H1 (cell line): Measurements from ENCODE around the gene SNX25. TPM values are rescaled to one million over a fixed set of nuclear protein-coding genes. Genes with fewer than 3 reads are reported as not detected.

ENCODE experiments used
- CTCF ChIA-PET: fragments of 300-600 bp; sonication (Branson Sonifier 250); formaldehyde crosslinking; loops from one replicate; lab custom pipeline; 2021; ENCODE audit not compliant: partially characterized antibody; lab: Charles Lee
- POLR2A ChIA-PET: fragments of 300-600 bp; sonication (Branson Sonifier 250); formaldehyde crosslinking; loops from one replicate; lab custom pipeline; 2021; ENCODE audit warnings: inconsistent platforms; ENCODE audit not compliant: partially characterized antibody; lab: Charles Lee
- DNase-seq, 2 experiments: peaks; one replicate each; pipeline versions ENCODE4 v3.0.0 to v3.0.0-alpha.2; 2010 to 2022; ENCODE audit warnings: low spot score in 2 of 2, low read depth in 1 of 2, mixed read lengths in 1 of 2
- FAIRE-seq: peaks from 2 replicates; lab custom pipeline; 2011; peaks lifted over from hg19 to GRCh38; lab: Jason Lieb, UNC
- H2AFZ ChIP-seq: 2 replicates; pipeline ENCODE4 v1.8.1; 2012; ENCODE audit warnings: low read length, inconsistent platforms
- H2AK5ac ChIP-seq: 2 replicates; pipeline ENCODE4 v1.6.1; 2013; ENCODE audit warnings: low read depth, low read length
- H2BK120ac ChIP-seq: replicated peaks from 2 replicates; pipeline ENCODE3; 2013; ENCODE audit warnings: low read depth, low read length, inconsistent platforms
- H2BK12ac ChIP-seq: 2 replicates; pipeline ENCODE4 v1.6.1; 2013; ENCODE audit warnings: low read depth, low read length
- H2BK15ac ChIP-seq: 2 replicates; pipeline ENCODE4 v1.6.1; 2013; ENCODE audit warnings: low read length
- H2BK20ac ChIP-seq: 2 replicates; pipeline ENCODE4 v1.6.1; 2013; ENCODE audit warnings: low read length
- H2BK5ac ChIP-seq: 2 replicates; pipeline ENCODE4 v1.6.1; 2013; ENCODE audit warnings: low read depth, low read length
- H3K14ac ChIP-seq: 2 replicates; pipeline ENCODE4 v1.6.1; 2013; ENCODE audit warnings: inconsistent platforms; ENCODE audit not compliant: insufficient read length
- H3K18ac ChIP-seq: 2 replicates; pipeline ENCODE4 v1.6.1; 2013; ENCODE audit warnings: low read length; ENCODE audit errors: extremely low read depth
- H3K23ac ChIP-seq: 2 replicates; pipeline ENCODE4 v1.6.1; 2013; ENCODE audit warnings: inconsistent platforms; ENCODE audit not compliant: insufficient read length
- H3K23me2 ChIP-seq: 2 replicates; pipeline ENCODE4 v1.6.1; 2013; ENCODE audit warnings: low read depth, low read length
- H3K27ac ChIP-seq: 2 replicates; pipeline ENCODE4 v1.6.1; 2011; ENCODE audit warnings: low read depth, low read length, inconsistent platforms
- H3K27me3 ChIP-seq, 4 experiments: replicated peaks in 1 of 4; 1 replicate in 1 of 4; 2 replicates in 3 of 4; pipeline versions ENCODE4 v1.6.1 to v1.8.1; 2011 to 2013; ENCODE audit warnings: low read length in 3 of 4, mild to moderate bottlenecking in 3 of 4, inconsistent platforms in 2 of 4, mixed read lengths in 2 of 4, moderate library complexity in 1 of 4; ENCODE audit not compliant: control insufficient read depth in 3 of 4, insufficient read depth in 3 of 4; ENCODE audit errors: extremely low read depth in 1 of 4
- H3K36me3 ChIP-seq, 4 experiments: 2 replicates each; pipeline versions ENCODE4 v1.6.1 to v1.8.1; 2011 to 2013; ENCODE audit warnings: mild to moderate bottlenecking in 4 of 4, low read length in 3 of 4, moderate library complexity in 2 of 4, control low read depth in 1 of 4, inconsistent platforms in 1 of 4; ENCODE audit not compliant: insufficient read depth in 4 of 4, control insufficient read depth in 2 of 4
- H3K4ac ChIP-seq: replicated peaks from 2 replicates; pipeline ENCODE3; 2013; ENCODE audit warnings: low read length, low read depth, mixed read lengths, inconsistent platforms; ENCODE audit not compliant: insufficient read length
- H3K4me1 ChIP-seq, 4 experiments: replicated peaks in 1 of 4; 1 replicate in 1 of 4; 2 replicates in 3 of 4; pipeline versions ENCODE4 v1.6.1 to v1.8.1; 2011 to 2013; ENCODE audit warnings: low read length in 3 of 4, inconsistent platforms in 2 of 4, mixed read lengths in 1 of 4; ENCODE audit not compliant: insufficient read depth in 4 of 4, control insufficient read depth in 3 of 4
- H3K4me2 ChIP-seq, 2 experiments: 2 replicates each; pipeline versions ENCODE4 v1.6.1 to v1.8.1; 2011 to 2013; ENCODE audit warnings: low read depth in 2 of 2, low read length in 2 of 2, control low read depth in 1 of 2, inconsistent platforms in 1 of 2, mild to moderate bottlenecking in 1 of 2; ENCODE audit not compliant: insufficient read depth in 1 of 2
- H3K4me3 ChIP-seq, 4 experiments: fragments of 200-600, 300-600 bp in 1 of 4; sonication (generic), shearing (Covaris generic), sonication (Bioruptor Twin) in 1 of 4; 2 replicates each; pipeline versions ENCODE4 v1.5.1 to v1.8.1; 2011 to 2016; ENCODE audit warnings: low read length in 4 of 4, low read depth in 3 of 4, control low read depth in 2 of 4, inconsistent platforms in 2 of 4, mild to moderate bottlenecking in 2 of 4, mixed read lengths in 1 of 4, moderate library complexity in 1 of 4; ENCODE audit not compliant: insufficient read depth in 2 of 4; ENCODE audit errors: extremely low read depth in 1 of 4
- H3K56ac ChIP-seq: replicated peaks from 2 replicates; pipeline ENCODE3; 2013; ENCODE audit warnings: low read depth, mild to moderate bottlenecking, mixed read lengths, low read length, inconsistent platforms; ENCODE audit not compliant: insufficient read length
- H3K79me1 ChIP-seq: 2 replicates; pipeline ENCODE4 v1.6.1; 2013; ENCODE audit warnings: low read depth, low read length, control low read depth
- H3K79me2 ChIP-seq, 2 experiments: 2 replicates each; pipeline versions ENCODE4 v1.6.1 to v1.8.1; 2012 to 2013; ENCODE audit warnings: low read length in 2 of 2, mild to moderate bottlenecking in 2 of 2, inconsistent platforms in 1 of 2; ENCODE audit not compliant: insufficient read depth in 2 of 2, control insufficient read depth in 1 of 2
- H3K9ac ChIP-seq, 4 experiments: replicated peaks in 1 of 4; 1 replicate in 1 of 4; 2 replicates in 3 of 4; pipeline versions ENCODE4 v1.6.1 to v1.8.1; 2011 to 2013; ENCODE audit warnings: low read depth in 3 of 4, low read length in 3 of 4, control low read depth in 2 of 4, mild to moderate bottlenecking in 2 of 4, moderate library complexity in 2 of 4, inconsistent platforms in 1 of 4; ENCODE audit errors: extremely low read depth in 1 of 4
- H3K9me3 ChIP-seq, 2 experiments: 2 replicates each; pipeline versions ENCODE4 v1.6.1 to v1.8.1; 2012 to 2013; ENCODE audit warnings: mild to moderate bottlenecking in 2 of 2, moderate library complexity in 2 of 2, control low read depth in 1 of 2, inconsistent platforms in 1 of 2, low read depth in 1 of 2, low read length in 1 of 2, mixed read lengths in 1 of 2; ENCODE audit not compliant: insufficient read depth in 2 of 2
- H4K20me1 ChIP-seq, 2 experiments: replicated peaks in 1 of 2; 2 replicates each; pipeline versions ENCODE3 to v1.8.1; 2011 to 2013; ENCODE audit warnings: inconsistent platforms in 2 of 2, low read length in 2 of 2, mild to moderate bottlenecking in 1 of 2; ENCODE audit not compliant: insufficient read depth in 2 of 2, control insufficient read depth in 1 of 2
- H4K5ac ChIP-seq: 2 replicates; pipeline ENCODE4 v1.6.1; 2013; ENCODE audit warnings: low read length, low read depth, mixed read lengths, inconsistent platforms; ENCODE audit not compliant: insufficient read length
- H4K8ac ChIP-seq: 2 replicates; pipeline ENCODE4 v1.8.0; 2013; ENCODE audit warnings: mild to moderate bottlenecking, moderate library complexity, low read length, inconsistent platforms; ENCODE audit not compliant: insufficient read depth; ENCODE audit errors: extremely low read depth
- H4K91ac ChIP-seq: replicated peaks from 2 replicates; pipeline ENCODE3; 2013; ENCODE audit warnings: low read length, mixed read lengths, inconsistent platforms; ENCODE audit not compliant: insufficient read length
- EGR1 ChIP-seq: IDR thresholded peaks from 2 replicates; pipeline ENCODE4 v1.6.1; 2011; ENCODE audit warnings: low read depth, low read length, borderline replicate concordance
- EZH2 ChIP-seq: fragments of 200-600 bp; sonication (generic); IDR thresholded peaks from 2 replicates; pipeline ENCODE4 v1.7.1; 2012; ENCODE audit warnings: low read depth, mild to moderate bottlenecking, moderate library complexity, low read length, inconsistent platforms; ENCODE audit not compliant: severe bottlenecking
- FOSL1 ChIP-seq: IDR thresholded peaks from 2 replicates; pipeline ENCODE4 v1.6.1; 2011; ENCODE audit warnings: mild to moderate bottlenecking, low read depth, low read length, moderate library complexity; ENCODE audit not compliant: insufficient read depth
- HDAC2 ChIP-seq, 2 experiments: fragments of 300-600 bp in 1 of 2; sonication (generic) in 1 of 2; IDR thresholded peaks; 2 replicates each; pipeline ENCODE4 v1.6.1; 2011 to 2012; ENCODE audit warnings: low read depth in 2 of 2, low read length in 2 of 2, mild to moderate bottlenecking in 2 of 2, moderate library complexity in 2 of 2, borderline replicate concordance in 1 of 2, inconsistent platforms in 1 of 2
- RAD21 ChIP-seq, 2 experiments: IDR thresholded peaks in 1 of 2; conservative IDR thresholded peaks in 1 of 2; 2 replicates each; pipeline ENCODE4 v1.6.1; 2011; ENCODE audit warnings: low read depth in 2 of 2, low read length in 2 of 2, improper control_type of control experiment in 1 of 2, inconsistent platforms in 1 of 2, mild to moderate bottlenecking in 1 of 2, moderate library complexity in 1 of 2
- WGBS, 2 experiments: shearing (Covaris generic) in 1 of 2; methylation state at CpG; one replicate each; pipeline versions ENCODE4 v1.1.6 to v1.1.7; 2013 to 2015; ENCODE audit warnings: low lambda C conversion rate in 2 of 2, mixed read lengths in 2 of 2, inconsistent platforms in 1 of 2, low coverage in 1 of 2, missing lambda C conversion rate in 1 of 2; ENCODE audit not compliant: insufficient replicate concordance in 2 of 2, insufficient coverage in 1 of 2, insufficient read length in 1 of 2; ENCODE audit errors: extremely low coverage in 1 of 2, missing lambda C conversion rate in 1 of 2; 5-methylcytosine and 5-hydroxymethylcytosine counted together
- polyA plus RNA-seq, 7 experiments: library from polyadenylated mRNA; depleted of rRNA in 3 of 7; stranded (reverse) in 5 of 7; unstranded in 2 of 7; fragments of >200 nt in 5 of 7; fragments of 200-250 nt in 2 of 7; gene quantifications; 1 replicate in 5 of 7; 2 replicates in 1 of 7; 4 replicates in 1 of 7; pipeline versions ENCODE4 v1.2.1 to v1.2.3, GENCODE V29; 2011 to 2013; ENCODE audit warnings: missing spikeins in 2 of 7, mixed read lengths in 2 of 7
- total RNA-seq: library from RNA; stranded (reverse); fragmentation: NEBNext Ultra II Directional; extraction: Animal tissue kit (Norgen Biotek cat#: 25700); gene quantifications from 2 replicates; pipeline ENCODE4 v1.2.1, GENCODE V29; 2021
- TF ChIP-seq, protein P1 (sequence below): IDR thresholded peaks from 2 replicates; pipeline ENCODE4 v1.6.1; 2012; ENCODE audit warnings: low read length, inconsistent platforms

Gene SNX25
- total and polyA plus RNA-seq, 2 of the 8 experiments (the other 6 are each of a cell fraction or from before 2014, with no cell fraction given), result 5.4 to 19.9 TPM

DNA sequence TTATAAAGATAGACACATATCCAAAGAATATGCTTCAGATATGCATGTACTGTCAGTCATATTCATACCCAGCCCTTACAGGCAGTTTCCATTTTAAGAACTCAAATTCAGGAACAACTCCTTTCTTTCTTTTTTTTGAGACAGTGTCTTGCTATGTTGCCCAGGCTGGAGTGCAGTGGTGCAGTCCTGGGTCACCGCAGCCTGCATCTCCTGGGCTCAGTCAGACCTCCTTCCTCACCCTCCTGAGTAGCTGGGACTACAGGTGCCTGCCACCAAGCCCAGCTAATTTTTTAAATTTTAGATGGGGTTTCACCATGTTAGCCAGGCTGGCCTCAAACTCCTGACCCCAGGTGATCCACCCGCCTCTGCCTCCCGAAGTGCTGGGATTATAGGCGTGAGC is 34.5 kb downstream of the SNX25 start:
- H3K27ac ChIP-seq, result no peak overlapping the region
- H3K4me2 ChIP-seq, result no peak overlapping the region
- no peaks in the 10 kb centered on the region for H3K4me1 ChIP-seq
- POLR2A ChIA-PET, result no interaction called here
- no peak overlapping the region for H2BK20ac ChIP-seq
- no peak overlapping the region for H3K9ac ChIP-seq
- H4K5ac ChIP-seq, result no peak overlapping the region
- no peaks in the 10 kb centered on the region for H4K20me1 ChIP-seq
- H3K79me1 ChIP-seq, result no peaks in the 10 kb centered on the region; the same call in 1 of the 2 replicates
- H4K91ac ChIP-seq, result no peak overlapping the region
- no peak overlapping the region for H3K14ac ChIP-seq
- H3K27me3 ChIP-seq, result no peaks in the 10 kb centered on the region
- H3K23me2 ChIP-seq, result no peaks in the 10 kb centered on the region
- H3K23ac ChIP-seq, result no peak overlapping the region
- DNase-seq (no peak), FAIRE-seq (no peak)
- H3K36me3 ChIP-seq, result peaks cover 0 to 3% (median 0%) of the 10 kb centered on the region in 4 experiments; a peak in 2 of 8 replicates
- no peak overlapping the region for H3K56ac ChIP-seq
- H3K4ac ChIP-seq, result no peak overlapping the region
- WGBS, 2 experiments, result 100% methylated on average over 4 of the region's 4 CpGs; no CpG with 5 or more reads in 1 of the 2 experiments
- no peak overlapping the region for H3K18ac ChIP-seq
- H2BK5ac ChIP-seq, result no peak overlapping the region
- H2AK5ac ChIP-seq, result no peak overlapping the region
- no peak overlapping the region for H2BK12ac ChIP-seq
- CTCF ChIA-PET, result interaction anchor here (0.6 to 1.6 kb wide), 2 partner anchors 17 to 230 kb away, joined by 3 to 10 read pairs; no protein-coding TSS in a partner anchor
- peaks cover 0 to under 1% of the 10 kb centered on the region in 2 experiments; a peak in 1 of 4 replicates for H3K79me2 ChIP-seq
- no peak overlapping the region for H3K4me3 ChIP-seq
- peaks cover 2 to 15% of the 10 kb centered on the region in 2 experiments; a peak in 2 of 4 replicates for H3K9me3 ChIP-seq
- no peak overlapping the region for H2AFZ ChIP-seq
- H2BK120ac ChIP-seq, result no peak overlapping the region
- H2BK15ac ChIP-seq, result no peak overlapping the region
- H4K8ac ChIP-seq, result no peak overlapping the region
- TF ChIP-seq EGR1 (no peak), FOSL1 (no peak), EZH2 (no peak), HDAC2 (IDR thresholded peaks at IDR 0.05; ENCODE audit: borderline replicate concordance in 1 of 2, low read depth in 2 of 2, low read length in 2 of 2) (no peak), RAD21 (IDR thresholded peaks at IDR 0.05 in 1 of 2, conservative IDR thresholded peaks at IDR 0.05 in 1 of 2; ENCODE audit: low read depth in 2 of 2, low read length in 2 of 2) (no peak)
- TF ChIP-seq, protein P1, sequence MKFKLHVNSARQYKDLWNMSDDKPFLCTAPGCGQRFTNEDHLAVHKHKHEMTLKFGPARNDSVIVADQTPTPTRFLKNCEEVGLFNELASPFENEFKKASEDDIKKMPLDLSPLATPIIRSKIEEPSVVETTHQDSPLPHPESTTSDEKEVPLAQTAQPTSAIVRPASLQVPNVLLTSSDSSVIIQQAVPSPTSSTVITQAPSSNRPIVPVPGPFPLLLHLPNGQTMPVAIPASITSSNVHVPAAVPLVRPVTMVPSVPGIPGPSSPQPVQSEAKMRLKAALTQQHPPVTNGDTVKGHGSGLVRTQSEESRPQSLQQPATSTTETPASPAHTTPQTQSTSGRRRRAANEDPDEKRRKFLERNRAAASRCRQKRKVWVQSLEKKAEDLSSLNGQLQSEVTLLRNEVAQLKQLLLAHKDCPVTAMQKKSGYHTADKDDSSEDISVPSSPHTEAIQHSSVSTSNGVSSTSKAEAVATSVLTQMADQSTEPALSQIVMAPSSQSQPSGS, result no peak
